HCT116 (cell line): ENCODE data around the gene PTPN9. TPM values are rescaled to one million over a fixed set of nuclear protein-coding genes. Genes with fewer than 3 reads are reported as not detected.

Experiments used
- ATAC-seq: fragments of 200-7000 bp; cut with Tn5 transposase; 2 replicates; pipeline ENCODE4 v1.9.1; 2020; ENCODE audit warnings: mild to moderate bottlenecking, moderate library complexity
- BruUV-seq: library from RNA; stranded (reverse); fragments of 400-500 nt; replicated peaks from 2 replicates; lab custom pipeline; 2021; lab: Mats Ljungman, UMichigan
- CTCF ChIA-PET: fragments of 300-600 bp; sonication (Branson Sonifier 250); formaldehyde crosslinking; loops from one replicate; lab custom pipeline; 2021; ENCODE audit warnings: antibody characterized with exemption; lab: Charles Lee
- POLR2A ChIA-PET: fragments of 300-600, 350-600 bp; sonication (Branson Sonifier 250); formaldehyde crosslinking; loops from one replicate; lab custom pipeline; 2021; ENCODE audit warnings: antibody characterized with exemption; lab: Charles Lee
- RAD21 ChIA-PET, 2 experiments: fragments of 300-600 bp; sonication (Branson Sonifier 250); formaldehyde crosslinking; loops; one replicate each; lab custom pipeline; 2023; ENCODE audit warnings: low total read pairs in 2 of 2; ENCODE audit not compliant: uncharacterized antibody in 2 of 2, unreplicated experiment in 2 of 2, low non-redundant PET in 1 of 2; lab: Charles Lee
- DNase-seq: peaks from one replicate; pipeline ENCODE4 v3.0.0-alpha.2; 2010; ENCODE audit warnings: low read depth, low spot score
- H2AFZ ChIP-seq: fragments of 200-600 bp; shearing (Covaris generic), sonication (generic); 2 replicates; pipeline ENCODE4 v1.6.1; 2017; ENCODE audit warnings: low read depth, mixed run types, mixed read lengths, antibody characterized with exemption, low read length; ENCODE audit not compliant: poor library complexity, severe bottlenecking
- H3K27ac ChIP-seq: 2 replicates; pipeline ENCODE4 v1.5.1; 2012; ENCODE audit warnings: low read depth, low read length
- H3K27me3 ChIP-seq: fragments of 200-600 bp; sonication (generic); 2 replicates; pipeline ENCODE4 v1.6.1; 2016; ENCODE audit warnings: mixed run types, low read length, mixed read lengths; ENCODE audit not compliant: insufficient read depth
- H3K36me3 ChIP-seq, 2 experiments: fragments of 200-500 bp in 1 of 2; fragments of 200-600 bp in 1 of 2; sonication (Bioruptor generic) in 1 of 2; sonication (generic) in 1 of 2; 2 replicates each; pipeline versions ENCODE4 v1.5.1 to v1.6.1; 2014 to 2016; ENCODE audit warnings: low read length in 2 of 2, inconsistent platforms in 1 of 2, mixed read lengths in 1 of 2, mixed run types in 1 of 2; ENCODE audit not compliant: insufficient read depth in 2 of 2, control insufficient read depth in 1 of 2
- H3K4me1 ChIP-seq, 2 experiments: fragments of 200-600 bp in 1 of 2; sonication (generic) in 1 of 2; 2 replicates each; pipeline versions ENCODE4 v1.5.1 to v1.6.1; 2012 to 2017; ENCODE audit warnings: low read length in 2 of 2, inconsistent platforms in 1 of 2, mild to moderate bottlenecking in 1 of 2, mixed read lengths in 1 of 2, mixed run types in 1 of 2, moderate library complexity in 1 of 2; ENCODE audit not compliant: insufficient read depth in 2 of 2, control insufficient read depth in 1 of 2
- H3K4me2 ChIP-seq: fragments of 200-600 bp; sonication (generic); 2 replicates; pipeline ENCODE4 v1.6.1; 2017; ENCODE audit warnings: mixed run types, low read length, mixed read lengths
- H3K4me3 ChIP-seq, 2 experiments: fragments of 200-600 bp in 1 of 2; sonication (generic) in 1 of 2; replicated peaks in 1 of 2; 2 replicates each; pipeline ENCODE4 v1.5.1; 2011 to 2016; ENCODE audit warnings: low read length in 2 of 2, control low read depth in 1 of 2, low read depth in 1 of 2, mild to moderate bottlenecking in 1 of 2, mixed read lengths in 1 of 2, mixed run types in 1 of 2
- H3K79me2 ChIP-seq: fragments of 200-600 bp; sonication (generic); 2 replicates; pipeline ENCODE4 v1.6.1; 2017; ENCODE audit warnings: mild to moderate bottlenecking, mixed run types, low read length, moderate library complexity, mixed read lengths; ENCODE audit not compliant: insufficient read depth
- H3K9ac ChIP-seq: fragments of 200-600 bp; sonication (generic); 2 replicates; pipeline ENCODE4 v1.6.1; 2016; ENCODE audit warnings: low read length, mixed read lengths
- H3K9me2 ChIP-seq: fragments of 200-600 bp; sonication (generic), shearing (Covaris generic); 2 replicates; pipeline ENCODE4 v1.6.1; 2017; ENCODE audit warnings: mixed run types, mild to moderate bottlenecking, moderate library complexity; ENCODE audit not compliant: insufficient read depth
- H3K9me3 ChIP-seq, 2 experiments: fragments of 200-500 bp in 1 of 2; fragments of 200-600 bp in 1 of 2; sonication (Bioruptor generic) in 1 of 2; sonication (generic) in 1 of 2; 2 replicates each; pipeline ENCODE4 v1.6.1; 2014 to 2017; ENCODE audit warnings: low read length in 2 of 2, mixed read lengths in 2 of 2, inconsistent platforms in 1 of 2, low read depth in 1 of 2, mild to moderate bottlenecking in 1 of 2, mixed run types in 1 of 2, moderate library complexity in 1 of 2; ENCODE audit not compliant: control insufficient read depth in 1 of 2, insufficient read depth in 1 of 2
- H4K20me1 ChIP-seq: fragments of 200-600 bp; sonication (generic), shearing (Covaris generic); 2 replicates; pipeline ENCODE4 v1.6.1; 2017; ENCODE audit warnings: mixed run types, mild to moderate bottlenecking, moderate library complexity; ENCODE audit not compliant: insufficient read depth
- CBX3 ChIP-seq: IDR thresholded peaks from 2 replicates; pipeline ENCODE4 v1.6.1; 2012; ENCODE audit warnings: low read depth
- CEBPB ChIP-seq: IDR thresholded peaks from 2 replicates; pipeline ENCODE4 v1.6.1; 2012; ENCODE audit warnings: low read depth
- EGR1 ChIP-seq: IDR thresholded peaks from 2 replicates; pipeline ENCODE4 v1.6.1; 2012; ENCODE audit warnings: low read depth
- ELF1 ChIP-seq: IDR thresholded peaks from 2 replicates; pipeline ENCODE4 v1.6.1; 2012; ENCODE audit warnings: low read depth, borderline replicate concordance
- EZH2phosphoT487 ChIP-seq: fragments of 200-600 bp; IDR thresholded peaks from 2 replicates; pipeline ENCODE4 v1.6.1; 2018; ENCODE audit warnings: antibody characterized with exemption, borderline replicate concordance
- FOSL1 ChIP-seq: IDR thresholded peaks from 2 replicates; pipeline ENCODE4 v1.6.1; 2012; ENCODE audit warnings: low read depth
- JUND ChIP-seq: IDR thresholded peaks from 2 replicates; pipeline ENCODE4 v1.6.1; 2012
- POLR2AphosphoS5 ChIP-seq: IDR thresholded peaks from 2 replicates; pipeline ENCODE4 v1.6.1; 2011; ENCODE audit warnings: mild to moderate bottlenecking, low read depth, low read length, moderate library complexity
- RAD21 ChIP-seq: IDR thresholded peaks from 2 replicates; pipeline ENCODE4 v1.6.1; 2012; ENCODE audit warnings: low read depth, mild to moderate bottlenecking
- SIN3A ChIP-seq: IDR thresholded peaks from 2 replicates; pipeline ENCODE4 v1.6.1; 2012; ENCODE audit warnings: low read depth
- SP1 ChIP-seq: IDR thresholded peaks from 2 replicates; pipeline ENCODE4 v1.6.1; 2012; ENCODE audit warnings: low read depth
- YY1 ChIP-seq: IDR thresholded peaks from 2 replicates; pipeline ENCODE4 v1.6.1; 2011; ENCODE audit warnings: low read length, low read depth, moderate library complexity, mild to moderate bottlenecking; ENCODE audit not compliant: insufficient replicate concordance; ENCODE audit errors: extremely low read depth
- ZFX ChIP-seq: fragments of 450-650 bp; IDR thresholded peaks from 2 replicates; pipeline ENCODE4 v1.6.1; 2017
- intact Hi-C: fragments of 100-400 bp; cut with micrococcal nuclease; formaldehyde crosslinking; loops from 2 replicates; pipeline ENCODE4 v1.10.0; 2022
- total RNA-seq: library from RNA; stranded (reverse); gene quantifications from one replicate; pipeline ENCODE4 v1.2.1, GENCODE V29; 2021; ENCODE audit not compliant: unreplicated experiment
- TF ChIP-seq, protein P1 (sequence below): IDR thresholded peaks from 2 replicates; pipeline ENCODE4 v1.6.1; 2011; ENCODE audit warnings: mild to moderate bottlenecking, low read length, moderate library complexity; ENCODE audit not compliant: insufficient replicate concordance; ENCODE audit errors: extremely low read depth
- TF ChIP-seq, protein P2 (sequence below): IDR thresholded peaks from 2 replicates; pipeline ENCODE4 v1.6.1; 2012

Gene PTPN9
- total RNA-seq, 1 experiment from 2014 or later: 21.1 TPM

DNA sequence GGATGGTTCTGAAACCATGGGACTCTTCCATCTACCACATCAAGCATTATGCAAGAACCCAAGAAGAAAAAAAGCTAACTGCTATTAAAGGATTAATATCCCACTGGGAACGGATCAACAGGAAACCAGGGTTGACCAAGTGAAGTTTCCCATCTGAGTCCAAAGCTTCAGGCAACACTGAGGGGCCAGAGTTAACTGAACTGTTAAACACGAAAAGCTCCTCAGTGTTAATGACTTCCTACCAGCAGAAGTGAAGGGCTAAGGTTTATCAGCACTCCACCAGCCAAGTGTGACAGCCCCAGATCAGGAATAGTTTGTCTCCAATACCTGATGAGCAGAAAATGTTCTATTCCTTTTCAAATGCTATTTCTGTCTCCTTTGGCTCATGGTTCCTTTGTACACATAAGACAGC lies 36.7 kb downstream of the PTPN9 start:
- CTCF ChIA-PET: no interaction called here
- DNase-seq (no peak), ATAC-seq (no peak)
- no peaks in the 10 kb centered on the region for H3K36me3 ChIP-seq
- H3K27me3 ChIP-seq: no peaks in the 10 kb centered on the region
- H3K9me3 ChIP-seq: no peaks in the 10 kb centered on the region
- peaks cover 0 to 3% of the 10 kb centered on the region in 2 experiments; a peak in 1 of 4 replicates for H3K4me1 ChIP-seq
- H3K9ac ChIP-seq: no peak overlapping the region
- POLR2A ChIA-PET: no interaction called here
- no peak overlapping the region for H3K27ac ChIP-seq
- H2AFZ ChIP-seq: no peak overlapping the region
- intact Hi-C loops: no loop called here
- no peak overlapping the region for H3K4me2 ChIP-seq
- no peak overlapping the region for H3K4me3 ChIP-seq
- no peaks in the 10 kb centered on the region for H4K20me1 ChIP-seq
- H3K9me2 ChIP-seq: no peaks in the 10 kb centered on the region
- BruUV-seq: no TSS peak
- no peak for TF ChIP-seq ELF1
- no peak for TF ChIP-seq EGR1
- TF ChIP-seq RAD21: no peak
- TF ChIP-seq ZFX: no peak
- TF ChIP-seq YY1: no peak
- no peak for TF ChIP-seq EZH2phosphoT487
- no peak for TF ChIP-seq POLR2AphosphoS5
- no peak for TF ChIP-seq SIN3A
- TF ChIP-seq, protein P1, sequence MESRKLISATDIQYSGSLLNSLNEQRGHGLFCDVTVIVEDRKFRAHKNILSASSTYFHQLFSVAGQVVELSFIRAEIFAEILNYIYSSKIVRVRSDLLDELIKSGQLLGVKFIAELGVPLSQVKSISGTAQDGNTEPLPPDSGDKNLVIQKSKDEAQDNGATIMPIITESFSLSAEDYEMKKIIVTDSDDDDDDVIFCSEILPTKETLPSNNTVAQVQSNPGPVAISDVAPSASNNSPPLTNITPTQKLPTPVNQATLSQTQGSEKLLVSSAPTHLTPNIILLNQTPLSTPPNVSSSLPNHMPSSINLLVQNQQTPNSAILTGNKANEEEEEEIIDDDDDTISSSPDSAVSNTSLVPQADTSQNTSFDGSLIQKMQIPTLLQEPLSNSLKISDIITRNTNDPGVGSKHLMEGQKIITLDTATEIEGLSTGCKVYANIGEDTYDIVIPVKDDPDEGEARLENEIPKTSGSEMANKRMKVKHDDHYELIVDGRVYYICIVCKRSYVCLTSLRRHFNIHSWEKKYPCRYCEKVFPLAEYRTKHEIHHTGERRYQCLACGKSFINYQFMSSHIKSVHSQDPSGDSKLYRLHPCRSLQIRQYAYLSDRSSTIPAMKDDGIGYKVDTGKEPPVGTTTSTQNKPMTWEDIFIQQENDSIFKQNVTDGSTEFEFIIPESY: no peak
- RAD21 ChIA-PET: no interaction called here
- H3K79me2 ChIP-seq: peaks cover 32% of the 10 kb centered on the region

DNA sequence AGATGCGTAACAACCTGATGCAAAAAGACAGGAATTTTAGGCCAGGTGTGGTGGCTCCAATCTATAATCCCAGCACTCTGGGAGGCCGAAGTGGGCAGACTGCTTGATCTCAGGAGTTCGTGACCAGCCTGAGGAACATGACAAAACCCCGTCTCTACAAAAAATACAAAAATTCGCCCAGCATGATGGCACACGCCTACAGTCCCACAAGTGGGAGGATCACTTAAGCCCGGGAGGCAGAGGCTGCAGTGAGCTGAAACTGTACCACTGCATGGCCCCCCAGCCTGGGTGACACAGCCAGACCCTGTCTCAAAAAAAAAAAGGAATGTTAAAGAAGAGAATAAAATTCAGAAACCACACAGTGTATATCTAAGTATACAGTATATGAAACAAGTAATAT lies 40.7 kb downstream of the PTPN9 start:
- no peak overlapping the region for H2AFZ ChIP-seq
- ChIA-PET RAD21 (no interaction called here), POLR2A (no interaction called here), CTCF (no interaction called here)
- no TSS peak for BruUV-seq
- H3K9ac ChIP-seq: no peak overlapping the region
- no peaks in the 10 kb centered on the region for H3K36me3 ChIP-seq
- intact Hi-C loops: no loop called here
- no peak for ATAC-seq
- H3K4me2 ChIP-seq: no peak overlapping the region
- H3K4me3 ChIP-seq: no peak overlapping the region
- DNase-seq: no peak
- no peaks in the 10 kb centered on the region for H4K20me1 ChIP-seq
- no peaks in the 10 kb centered on the region for H3K9me3 ChIP-seq
- TF ChIP-seq CEBPB: no peak
- no peak for TF ChIP-seq CBX3
- TF ChIP-seq FOSL1: no peak
- TF ChIP-seq, protein P2, sequence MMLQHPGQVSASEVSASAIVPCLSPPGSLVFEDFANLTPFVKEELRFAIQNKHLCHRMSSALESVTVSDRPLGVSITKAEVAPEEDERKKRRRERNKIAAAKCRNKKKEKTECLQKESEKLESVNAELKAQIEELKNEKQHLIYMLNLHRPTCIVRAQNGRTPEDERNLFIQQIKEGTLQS: no peak
- TF ChIP-seq SP1: no peak
- TF ChIP-seq JUND: no peak
- TF ChIP-seq RAD21: no peak
- H3K27me3 ChIP-seq: no peaks in the 10 kb centered on the region
- H3K4me1 ChIP-seq: peaks cover 7% of the 10 kb centered on the region in 2 experiments; a peak in 3 of 4 replicates
- H3K79me2 ChIP-seq: peaks cover 25% of the 10 kb centered on the region
- no peaks in the 10 kb centered on the region for H3K9me2 ChIP-seq
- no peak overlapping the region for H3K27ac ChIP-seq
